H9 (cell line): ENCODE results near the gene C1QB. TPM values are rescaled to one million over a fixed set of nuclear protein-coding genes. Genes with fewer than 3 reads are reported as not detected.

Experiments
- DNase-seq: peaks from one replicate; pipeline ENCODE4 v3.0.0-alpha.2; 2017
- H2AFZ ChIP-seq: one replicate; pipeline ENCODE4 v1.6.1; 2013; ENCODE audit warnings: mild to moderate bottlenecking, low read length, control low read depth, moderate library complexity
- H2AK5ac ChIP-seq: 2 replicates; pipeline ENCODE4 v1.6.1; 2013; ENCODE audit warnings: low read length, control low read depth, mixed read lengths; ENCODE audit not compliant: insufficient read length
- H2BK120ac ChIP-seq: one replicate; pipeline ENCODE4 v1.6.1; 2013; ENCODE audit warnings: low read depth, mild to moderate bottlenecking, low read length, control low read depth, inconsistent platforms; ENCODE audit not compliant: poor library complexity, severe bottlenecking
- H2BK12ac ChIP-seq: 2 replicates; pipeline ENCODE4 v1.6.1; 2013; ENCODE audit warnings: low read length, control low read depth, mixed read lengths, low read depth; ENCODE audit not compliant: insufficient read length
- H2BK15ac ChIP-seq: 2 replicates; pipeline ENCODE4 v1.6.1; 2013; ENCODE audit warnings: low read depth, low read length, control low read depth
- H2BK20ac ChIP-seq: one replicate; pipeline ENCODE4 v1.6.1; 2013; ENCODE audit warnings: low read depth, mild to moderate bottlenecking, low read length, control low read depth, inconsistent platforms; ENCODE audit not compliant: poor library complexity, severe bottlenecking
- H2BK5ac ChIP-seq: 2 replicates; pipeline ENCODE4 v1.6.1; 2013; ENCODE audit warnings: low read length, control low read depth, mixed read lengths; ENCODE audit not compliant: insufficient read length
- H3K14ac ChIP-seq: 2 replicates; pipeline ENCODE4 v1.6.1; 2013; ENCODE audit warnings: low read length, control low read depth; ENCODE audit not compliant: insufficient read depth
- H3K18ac ChIP-seq: 2 replicates; pipeline ENCODE4 v1.6.1; 2013; ENCODE audit warnings: low read depth, mild to moderate bottlenecking, mixed read lengths, low read length, control low read depth; ENCODE audit not compliant: insufficient read length
- H3K23ac ChIP-seq: 2 replicates; pipeline ENCODE4 v1.6.1; 2013; ENCODE audit warnings: low read length, control low read depth, mixed read lengths, low read depth; ENCODE audit not compliant: insufficient read length
- H3K23me2 ChIP-seq: 2 replicates; pipeline ENCODE4 v1.6.1; 2013; ENCODE audit warnings: low read depth, mild to moderate bottlenecking, mixed read lengths, low read length, control low read depth; ENCODE audit not compliant: insufficient read length, poor library complexity, severe bottlenecking
- H3K27ac ChIP-seq: 2 replicates; pipeline ENCODE4 v1.5.1; 2013; ENCODE audit warnings: low read length, control low read depth, mixed read lengths, low read depth; ENCODE audit not compliant: insufficient read length
- H3K27me3 ChIP-seq: 2 replicates; pipeline ENCODE4 v1.6.1; 2013; ENCODE audit warnings: low read length, control low read depth, inconsistent platforms; ENCODE audit not compliant: insufficient read depth
- H3K4ac ChIP-seq: 2 replicates; pipeline ENCODE4 v1.6.1; 2013; ENCODE audit warnings: low read depth, mild to moderate bottlenecking, control low read depth, inconsistent platforms, low read length, moderate library complexity
- H3K4me1 ChIP-seq: 2 replicates; pipeline ENCODE4 v1.6.1; 2013; ENCODE audit warnings: low read length, control low read depth, inconsistent platforms; ENCODE audit not compliant: insufficient read depth
- H3K4me2 ChIP-seq: 2 replicates; pipeline ENCODE4 v1.6.1; 2013; ENCODE audit warnings: low read length, control low read depth, mixed read lengths; ENCODE audit not compliant: insufficient read length, insufficient read depth
- H3K56ac ChIP-seq: 2 replicates; pipeline ENCODE4 v1.6.1; 2013; ENCODE audit warnings: low read depth, mild to moderate bottlenecking, mixed read lengths, low read length, control low read depth; ENCODE audit not compliant: insufficient read length
- H3K79me1 ChIP-seq: 2 replicates; pipeline ENCODE4 v1.6.1; 2013; ENCODE audit warnings: low read depth, mild to moderate bottlenecking, moderate library complexity, low read length, control low read depth, inconsistent platforms; ENCODE audit not compliant: insufficient read depth, poor library complexity, severe bottlenecking
- H3K79me2 ChIP-seq: 2 replicates; pipeline ENCODE4 v1.6.1; 2013; ENCODE audit warnings: low read length, control low read depth, inconsistent platforms; ENCODE audit not compliant: insufficient read depth
- H3K9ac ChIP-seq: 2 replicates; pipeline ENCODE4 v1.6.1; 2013; ENCODE audit warnings: low read length, control low read depth, mixed read lengths; ENCODE audit not compliant: insufficient read length; ENCODE audit errors: extremely low read depth
- H3K9me3 ChIP-seq: one replicate; pipeline ENCODE4 v1.6.1; 2013; ENCODE audit warnings: low read depth, low read length, inconsistent platforms; ENCODE audit not compliant: control insufficient read depth
- H3T11ph ChIP-seq: one replicate; pipeline ENCODE4 v1.6.1; 2013; ENCODE audit warnings: mild to moderate bottlenecking, low read length, control low read depth, inconsistent platforms
- H4K20me1 ChIP-seq: one replicate; pipeline ENCODE4 v1.6.1; 2013; ENCODE audit not compliant: control insufficient read depth, insufficient read length, insufficient read depth
- H4K5ac ChIP-seq: 2 replicates; pipeline ENCODE4 v1.6.1; 2013; ENCODE audit warnings: low read depth, mild to moderate bottlenecking, mixed read lengths, low read length, control low read depth; ENCODE audit not compliant: insufficient read length
- H4K8ac ChIP-seq: replicated peaks from 2 replicates; pipeline ENCODE4 v1.6.1; 2013; ENCODE audit warnings: low read length, control low read depth, mixed read lengths, low read depth; ENCODE audit not compliant: insufficient read length
- H4K91ac ChIP-seq: 2 replicates; pipeline ENCODE4 v1.6.1; 2013; ENCODE audit warnings: low read depth, mild to moderate bottlenecking, moderate library complexity, mixed read lengths, low read length, control low read depth; ENCODE audit not compliant: insufficient read length
- H3K27ac Mint-ChIP-seq, 3 experiments: 2 replicates in 2 of 3; 3 replicates in 1 of 3; pipeline ENCODE4 v1.8.0; 2020 to 2021; ENCODE audit warnings: mixed read lengths in 3 of 3, mild to moderate bottlenecking in 1 of 3, moderate library complexity in 1 of 3
- H3K27me3 Mint-ChIP-seq: 2 replicates; pipeline ENCODE4 v1.8.0; 2021; ENCODE audit warnings: low read depth, mild to moderate bottlenecking, moderate library complexity, mixed read lengths
- H3K36me3 Mint-ChIP-seq, 3 experiments: 2 replicates in 2 of 3; 3 replicates in 1 of 3; pipeline ENCODE4 v1.8.0; 2020 to 2021; ENCODE audit warnings: low read depth in 3 of 3, mixed read lengths in 3 of 3; ENCODE audit not compliant: insufficient read depth in 1 of 3
- H3K4me1 Mint-ChIP-seq, 2 experiments: 2 replicates each; pipeline ENCODE4 v1.8.0; 2020; ENCODE audit warnings: mixed read lengths in 2 of 2
- H3K4me3 Mint-ChIP-seq, 2 experiments: 2 replicates in 1 of 2; 3 replicates in 1 of 2; pipeline ENCODE4 v1.8.0; 2020 to 2021; ENCODE audit warnings: mild to moderate bottlenecking in 2 of 2, mixed read lengths in 2 of 2, moderate library complexity in 1 of 2
- H3K9me3 Mint-ChIP-seq, 2 experiments: 2 replicates in 1 of 2; 3 replicates in 1 of 2; pipeline ENCODE4 v1.8.0; 2020; ENCODE audit warnings: mild to moderate bottlenecking in 2 of 2, mixed read lengths in 2 of 2, moderate library complexity in 1 of 2
- WGBS: extraction: QIAGEN DNeasy Blood & Tissue Kit; methylation state at CpG from one replicate; pipeline ENCODE4 v1.1.7; 2013; ENCODE audit warnings: missing lambda C conversion rate, low lambda C conversion rate, mixed read lengths; ENCODE audit not compliant: insufficient read length; ENCODE audit errors: extremely low coverage; 5-methylcytosine and 5-hydroxymethylcytosine counted together
- total RNA-seq: library from RNA; stranded (reverse); gene quantifications from 2 replicates; pipeline ENCODE4 v1.2.1, GENCODE V29; 2021
- TF ChIP-seq, protein P1 (sequence below): fragments of 200-600 bp; sonication (generic); conservative IDR thresholded peaks from 3 replicates; pipeline ENCODE4 v1.8.0; 2021; ENCODE audit warnings: antibody characterized with exemption, mild to moderate bottlenecking

C1QB gene
- total RNA-seq, 1 experiment from 2014 or later = not detected

DNA sequence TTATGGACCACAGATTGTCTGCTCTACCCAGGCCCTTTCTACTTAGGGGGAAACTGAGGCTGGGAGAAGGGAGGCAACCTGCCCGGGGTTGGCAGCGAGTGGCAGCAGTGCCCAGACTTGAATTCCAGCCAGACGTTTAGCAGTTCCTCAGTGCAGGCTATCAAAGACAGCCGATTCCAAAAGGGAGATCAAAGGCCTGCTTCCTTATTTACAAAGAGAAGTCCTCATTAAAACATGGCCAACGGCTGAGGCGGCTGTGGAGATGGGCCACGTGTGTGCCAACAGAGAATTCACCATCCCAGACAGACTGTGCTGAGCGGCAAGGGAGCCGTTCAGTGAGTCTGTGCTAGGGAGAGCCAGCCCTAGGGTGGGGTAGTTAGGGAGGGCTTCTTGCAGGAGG is 27.7 kb downstream of the C1QB start:
- Mint-ChIP-seq H3K27ac (no peak overlapping the region; a peak in 1 of 7 replicates), H3K36me3 (no peaks in the 10 kb centered on the region)

More for the DNA sequence above, 27.7 kb downstream of the C1QB start:
- Histone ChIP-seq H2AFZ (no peak overlapping the region), H3K79me1 (no peaks in the 10 kb centered on the region), H2BK120ac (no peak overlapping the region), H2BK12ac (no peak overlapping the region), H3T11ph (no peak overlapping the region), H3K18ac (no peak overlapping the region), H3K4me2 (no peak overlapping the region), H2BK15ac (no peak overlapping the region), H4K5ac (no peak overlapping the region), H3K27ac (no peak overlapping the region), H3K27me3 (no peaks in the 10 kb centered on the region), H4K91ac (no peak overlapping the region), H3K4ac (no peak overlapping the region), H4K20me1 (no peaks in the 10 kb centered on the region), H3K9me3 (no peaks in the 10 kb centered on the region), H3K9ac (no peak overlapping the region), H3K23ac (no peak overlapping the region), H2BK5ac (no peak overlapping the region), H3K4me1 (peaks cover 7% of the 10 kb centered on the region; the same call in 1 of the 2 replicates), H3K23me2 (no peaks in the 10 kb centered on the region), H2AK5ac (no peak overlapping the region), H3K79me2 (no peaks in the 10 kb centered on the region), H4K8ac (no peak overlapping the region), H3K56ac (no peak overlapping the region), H2BK20ac (no peak overlapping the region), H3K14ac (no peak overlapping the region)
- H3K9me3 Mint-ChIP-seq = no peaks in the 10 kb centered on the region
- no peak overlapping the region for H3K4me3 Mint-ChIP-seq
- WGBS = no CpG with 5 or more reads among the region's 9 CpGs
- TF ChIP-seq, protein P1, sequence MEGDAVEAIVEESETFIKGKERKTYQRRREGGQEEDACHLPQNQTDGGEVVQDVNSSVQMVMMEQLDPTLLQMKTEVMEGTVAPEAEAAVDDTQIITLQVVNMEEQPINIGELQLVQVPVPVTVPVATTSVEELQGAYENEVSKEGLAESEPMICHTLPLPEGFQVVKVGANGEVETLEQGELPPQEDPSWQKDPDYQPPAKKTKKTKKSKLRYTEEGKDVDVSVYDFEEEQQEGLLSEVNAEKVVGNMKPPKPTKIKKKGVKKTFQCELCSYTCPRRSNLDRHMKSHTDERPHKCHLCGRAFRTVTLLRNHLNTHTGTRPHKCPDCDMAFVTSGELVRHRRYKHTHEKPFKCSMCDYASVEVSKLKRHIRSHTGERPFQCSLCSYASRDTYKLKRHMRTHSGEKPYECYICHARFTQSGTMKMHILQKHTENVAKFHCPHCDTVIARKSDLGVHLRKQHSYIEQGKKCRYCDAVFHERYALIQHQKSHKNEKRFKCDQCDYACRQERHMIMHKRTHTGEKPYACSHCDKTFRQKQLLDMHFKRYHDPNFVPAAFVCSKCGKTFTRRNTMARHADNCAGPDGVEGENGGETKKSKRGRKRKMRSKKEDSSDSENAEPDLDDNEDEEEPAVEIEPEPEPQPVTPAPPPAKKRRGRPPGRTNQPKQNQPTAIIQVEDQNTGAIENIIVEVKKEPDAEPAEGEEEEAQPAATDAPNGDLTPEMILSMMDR = no peak
- no peak for DNase-seq
- peaks cover 2 to 5% of the 10 kb centered on the region in 2 experiments for H3K4me1 Mint-ChIP-seq
- H3K27me3 Mint-ChIP-seq = peaks cover 9% of the 10 kb centered on the region
